Upper lobe of left lung (tissue), 6 donors: ENCODE results near the gene SLC9A8. TPM values are rescaled to one million over a fixed set of nuclear protein-coding genes. Genes with fewer than 3 reads are reported as not detected.

Source experiments
- ATAC-seq, 2 donors: fragments of 200-7000 bp; cut with Tn5 transposase; one replicate each; pipeline ENCODE4 v1.9.1; 2022; ENCODE audit warnings: mild to moderate bottlenecking in 2 of 2, moderate library complexity in 2 of 2; ENCODE audit not compliant: low FRiP score in 2 of 2
- DNase-seq, 2 donors: peaks; one replicate each; pipeline ENCODE4 v3.0.0-alpha.2; 2019 to 2020
- H3K27ac ChIP-seq, 4 donors: fragments of 200-600 bp; sonication (generic); one replicate each; pipeline ENCODE4 v1.5.1; 2016 to 2019
- H3K27me3 ChIP-seq, 4 donors: fragments of 200-600 bp; sonication (generic); one replicate each; pipeline ENCODE4 v1.5.1; 2017 to 2019
- H3K36me3 ChIP-seq, 4 donors: fragments of 200-600 bp; sonication (generic); one replicate each; pipeline ENCODE4 v1.5.1; 2016 to 2019
- H3K4me1 ChIP-seq, 4 donors: fragments of 200-600 bp; sonication (generic); one replicate each; pipeline ENCODE4 v1.5.1; 2018 to 2019
- H3K4me3 ChIP-seq, 4 donors: fragments of 200-600 bp; sonication (generic); one replicate each; pipeline ENCODE4 v1.5.1; 2017 to 2019; ENCODE audit warnings: mild to moderate bottlenecking in 2 of 4, moderate library complexity in 1 of 4
- H3K9me3 ChIP-seq, 4 donors: fragments of 200-600 bp; sonication (generic); one replicate each; pipeline ENCODE4 v1.5.1; 2018 to 2019
- CTCF ChIP-seq, 6 experiments: fragments of 450-650 bp in 4 of 6; fragments of 200-600 bp in 2 of 6; sonication (generic) in 2 of 6; IDR thresholded peaks; one replicate each; pipeline ENCODE4 v1.5.1; 2016 to 2019; ENCODE audit warnings: antibody characterized with exemption in 6 of 6
- EP300 ChIP-seq, 4 donors: sonication (generic); formaldehyde crosslinking; IDR thresholded peaks; one replicate each; pipeline ENCODE4 v1.5.1; 2017; ENCODE audit warnings: antibody characterized with exemption in 4 of 4, control low read depth in 2 of 4
- POLR2A ChIP-seq, 4 donors: fragments of 450-650 bp; IDR thresholded peaks; one replicate each; pipeline ENCODE4 v1.5.1; 2016 to 2017; ENCODE audit warnings: antibody characterized with exemption in 4 of 4, mild to moderate bottlenecking in 2 of 4
- POLR2AphosphoS5 ChIP-seq, 2 donors: sonication (generic); formaldehyde crosslinking; IDR thresholded peaks; one replicate each; pipeline ENCODE4 v1.5.1; 2017; ENCODE audit warnings: antibody characterized with exemption in 2 of 2
- WGBS, 2 donors: methylation state at CpG; one replicate each; pipeline ENCODE4 v1.1.5; 2017 to 2018; 5-methylcytosine and 5-hydroxymethylcytosine counted together
- total RNA-seq, 6 donors: library from RNA; depleted of rRNA in 4 of 6; stranded (reverse); fragments of >200 nt in 4 of 6; gene quantifications; one replicate each; pipeline versions ENCODE4 v1.1.0 to v1.2.1, GENCODE V29; 2016 to 2021
- donor health status: DM: no; HTN: no; CAD: no; lungs with moderate emphysema.
- donor health status: DM: no; HTN: yes; CAD: no; lungs with severe emphysema.

SLC9A8 gene
- total RNA-seq = 10 to 100 TPM; 13.2 to 19.6 (median 17.2) TPM

- Histone ChIP-seq H3K27me3 (no peaks in the 10 kb centered on the region), H3K36me3 (peaks cover 0 to 28% (median 6%) of the 10 kb centered on the region in 4 donors), H3K4me1 (peaks cover 15 to 22% (median 19%) of the 10 kb centered on the region in 4 donors), H3K27ac (peak within 1 kb of the TSS; percentile 95 to 98 (median 98)), H3K4me3 (peak within 1 kb of the TSS; percentile 67 to 76 (median 68)), H3K9me3 (no peaks in the 10 kb centered on the region)
- DNase-seq (peak; percentile 94 to 96), ATAC-seq (peak; percentile 94 to 95)
- TF ChIP-seq POLR2A (IDR thresholded peaks at IDR 0.05) (peak in 3 of 4 donors; percentile 7 to 89 (median 78)), EP300 (IDR thresholded peaks at IDR 0.05) (peak in 2 of 4 donors; percentile 86 to 91), POLR2AphosphoS5 (IDR thresholded peaks at IDR 0.05) (peak; percentile 82 to 93), CTCF (IDR thresholded peaks at IDR 0.05) (peak; percentile 29 to 59 (median 46))
- 0 to 1% methylated on average over 8 to 60 of the region's 61 CpGs for WGBS, 2 donors
Observed at GRCh38 chr20:49812507-49813304, at the start of gene SLC9A8. Gene SLC9A8, plus strand, starts transcription at chr20:49812828. Its CDS starts 95 bp downstream, at chr20:49812923.

GRCh38 chr20:49762940-49763766 lies 49.5 kb upstream of the SLC9A8 start:
- H3K27me3 ChIP-seq = no peaks in the 10 kb centered on the region
- no peak overlapping the region for H3K27ac ChIP-seq
- no peaks in the 10 kb centered on the region for H3K36me3 ChIP-seq
- no peak for TF ChIP-seq CTCF (IDR thresholded peaks at IDR 0.05)
- WGBS, 2 donors = 81 to 88% methylated on average over 12 of the region's 12 CpGs
- peaks cover 24 to 34% (median 30%) of the 10 kb centered on the region in 4 donors for H3K4me1 ChIP-seq
- no peaks in the 10 kb centered on the region for H3K9me3 ChIP-seq
- ATAC-seq = no peak
- H3K4me3 ChIP-seq = no peak overlapping the region
- peak in 1 of 2 donors; percentile 59 for DNase-seq

DNA sequence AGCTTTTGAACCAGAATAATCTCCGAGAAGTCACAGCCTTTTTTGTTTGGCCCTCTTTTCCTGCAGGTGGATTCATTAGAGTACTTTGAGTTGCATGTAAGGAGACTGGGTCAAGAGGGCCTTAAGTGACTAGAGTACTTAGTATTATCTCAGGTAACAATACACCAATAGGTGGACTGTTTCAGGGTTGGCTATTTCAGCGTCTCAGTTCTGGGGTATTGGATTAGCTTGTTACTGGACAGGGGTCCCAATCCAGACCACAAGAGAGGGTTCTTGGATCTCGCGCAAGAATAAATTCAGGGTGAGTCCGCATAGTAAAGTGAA lies 47.3 kb upstream of the SLC9A8 start:
- H3K4me1 ChIP-seq = peaks cover 38 to 54% (median 45%) of the 10 kb centered on the region in 4 donors
- 80 to 83% methylated on average over 5 of the region's 5 CpGs for WGBS, 2 donors

DNA sequence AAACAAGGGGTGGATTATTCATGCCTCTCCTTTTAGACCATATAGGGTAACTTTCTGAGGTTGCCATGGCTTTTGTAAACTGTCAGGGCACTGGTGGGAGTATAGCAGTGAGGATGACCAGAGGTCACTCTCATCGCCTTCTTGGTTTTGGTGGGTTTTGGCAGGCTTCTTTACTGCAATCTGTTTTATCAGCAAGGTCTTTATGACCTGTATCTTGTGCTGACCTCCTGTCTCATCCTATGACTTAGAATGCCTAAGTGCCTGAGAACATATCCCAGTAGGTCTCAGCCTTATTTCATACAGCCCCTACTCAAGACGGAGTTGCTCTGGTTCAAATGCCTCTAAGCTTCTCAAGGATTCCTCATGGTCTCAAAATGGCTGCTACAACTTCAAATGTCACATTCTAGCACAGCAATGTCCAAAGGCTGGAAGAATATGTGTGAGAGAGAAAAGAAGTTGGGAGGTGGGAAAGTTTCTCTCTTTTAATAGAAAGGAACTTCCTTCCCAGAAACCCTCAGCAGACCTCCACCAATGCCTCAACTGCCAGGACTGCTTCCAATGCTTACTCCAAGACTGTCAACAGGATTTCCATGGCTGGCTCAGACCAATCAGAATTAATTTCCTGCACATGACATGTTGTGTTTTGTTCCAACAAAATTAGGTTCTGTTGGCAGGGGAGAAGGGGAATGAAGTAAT lies 46.6 kb upstream of the SLC9A8 start:
- H3K27ac ChIP-seq = peak overlapping the region; percentile 65 to 86 (median 80)
- H3K36me3 ChIP-seq = no peaks in the 10 kb centered on the region
- no peaks in the 10 kb centered on the region for H3K27me3 ChIP-seq
- H3K4me3 ChIP-seq = no peak overlapping the region
- no peak for ATAC-seq
- H3K9me3 ChIP-seq = no peaks in the 10 kb centered on the region
- TF ChIP-seq CTCF (IDR thresholded peaks at IDR 0.05) = no peak
- TF ChIP-seq EP300 (IDR thresholded peaks at IDR 0.05) = no peak
- TF ChIP-seq POLR2A (IDR thresholded peaks at IDR 0.05) = no peak
- TF ChIP-seq POLR2AphosphoS5 (IDR thresholded peaks at IDR 0.05) = no peak
- 93 to 97% methylated on average over 2 of the region's 2 CpGs for WGBS, 2 donors
- peaks cover 38 to 58% (median 50%) of the 10 kb centered on the region in 4 donors for H3K4me1 ChIP-seq
- no peak for DNase-seq

More for the DNA sequence above, 47.3 kb upstream of the SLC9A8 start:
- DNase-seq (no peak), ATAC-seq (no peak)
- Histone ChIP-seq H3K9me3 (no peaks in the 10 kb centered on the region), H3K27me3 (no peaks in the 10 kb centered on the region), H3K36me3 (no peaks in the 10 kb centered on the region), H3K4me3 (no peak overlapping the region), H3K27ac (peak overlapping the region; percentile 65 to 86 (median 80))
- TF ChIP-seq POLR2A (IDR thresholded peaks at IDR 0.05) (no peak), POLR2AphosphoS5 (IDR thresholded peaks at IDR 0.05) (peak in 1 of 2 donors; percentile 1)
